IgD-negative memory B cell (primary cell): ENCODE results near the gene WDR44. TPM values are rescaled to one million over a fixed set of nuclear protein-coding genes. Genes with fewer than 3 reads are reported as not detected.
"Not testable (repeated sequence)": the region's sequence is repeated elsewhere in the genome, so short reads cannot be mapped to it uniquely, and the experiment has no call there.

Source experiments
- H3K27ac Mint-ChIP-seq, 3 donors: one replicate each; pipeline ENCODE4 v1.8.0; 2020 to 2022; ENCODE audit warnings: mild to moderate bottlenecking in 3 of 3, mixed read lengths in 3 of 3, moderate library complexity in 1 of 3
- H3K27me3 Mint-ChIP-seq: one replicate; pipeline ENCODE4 v1.8.0; 2021; ENCODE audit warnings: mixed read lengths
- H3K36me3 Mint-ChIP-seq: one replicate; pipeline ENCODE4 v1.8.0; 2020; ENCODE audit warnings: mild to moderate bottlenecking, mixed read lengths
- H3K4me1 Mint-ChIP-seq, 3 donors: one replicate each; pipeline ENCODE4 v1.8.0; 2020 to 2022; ENCODE audit warnings: mixed read lengths in 3 of 3, mild to moderate bottlenecking in 1 of 3
- H3K4me3 Mint-ChIP-seq, 4 donors: one replicate each; pipeline ENCODE4 v1.8.0; 2020 to 2022; ENCODE audit warnings: mild to moderate bottlenecking in 4 of 4, mixed read lengths in 4 of 4, moderate library complexity in 3 of 4
- H3K9me3 Mint-ChIP-seq, 3 donors: one replicate each; pipeline ENCODE4 v1.8.0; 2020 to 2021; ENCODE audit warnings: mixed read lengths in 3 of 3, mild to moderate bottlenecking in 1 of 3
- polyA plus RNA-seq: library from polyadenylated mRNA; unstranded; fragments of 300-500 nt; fragmentation: Illumina TruSeq; gene quantifications from one replicate; pipeline ENCODE4 v1.2.3, GENCODE V29; 2021

Gene WDR44, protein sequence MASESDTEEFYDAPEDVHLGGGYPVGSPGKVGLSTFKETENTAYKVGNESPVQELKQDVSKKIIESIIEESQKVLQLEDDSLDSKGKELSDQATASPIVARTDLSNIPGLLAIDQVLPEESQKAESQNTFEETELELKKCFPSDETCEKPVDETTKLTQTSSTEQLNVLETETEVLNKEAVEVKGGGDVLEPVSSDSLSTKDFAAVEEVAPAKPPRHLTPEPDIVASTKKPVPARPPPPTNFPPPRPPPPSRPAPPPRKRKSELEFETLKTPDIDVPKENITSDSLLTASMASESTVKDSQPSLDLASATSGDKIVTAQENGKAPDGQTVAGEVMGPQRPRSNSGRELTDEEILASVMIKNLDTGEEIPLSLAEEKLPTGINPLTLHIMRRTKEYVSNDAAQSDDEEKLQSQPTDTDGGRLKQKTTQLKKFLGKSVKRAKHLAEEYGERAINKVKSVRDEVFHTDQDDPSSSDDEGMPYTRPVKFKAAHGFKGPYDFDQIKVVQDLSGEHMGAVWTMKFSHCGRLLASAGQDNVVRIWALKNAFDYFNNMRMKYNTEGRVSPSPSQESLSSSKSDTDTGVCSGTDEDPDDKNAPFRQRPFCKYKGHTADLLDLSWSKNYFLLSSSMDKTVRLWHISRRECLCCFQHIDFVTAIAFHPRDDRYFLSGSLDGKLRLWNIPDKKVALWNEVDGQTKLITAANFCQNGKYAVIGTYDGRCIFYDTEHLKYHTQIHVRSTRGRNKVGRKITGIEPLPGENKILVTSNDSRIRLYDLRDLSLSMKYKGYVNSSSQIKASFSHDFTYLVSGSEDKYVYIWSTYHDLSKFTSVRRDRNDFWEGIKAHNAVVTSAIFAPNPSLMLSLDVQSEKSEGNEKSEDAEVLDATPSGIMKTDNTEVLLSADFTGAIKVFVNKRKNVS
- 4.6 TPM for polyA plus RNA-seq

GRCh38 chrX:118345464-118346257 is at the start of gene WDR44:
Gene WDR44, plus strand, starts transcription at chrX:118346106. Its CDS starts 398 bp downstream, at chrX:118346504.
- no peaks in the 10 kb centered on the region for H3K27me3 Mint-ChIP-seq
- H3K4me1 Mint-ChIP-seq, result peaks cover 15 to 31% (median 17%) of the 10 kb centered on the region in 3 donors

GRCh38 chrX:118305827-118306226 is 40.1 kb upstream of the WDR44 start:
- H3K36me3 Mint-ChIP-seq, H3K4me3 Mint-ChIP-seq, H3K4me1 Mint-ChIP-seq, H3K27ac Mint-ChIP-seq, H3K27me3 Mint-ChIP-seq: not testable (repeated sequence)
- H3K9me3 Mint-ChIP-seq, result peaks cover 12 to 15% (median 15%) of the 10 kb centered on the region in 3 donors

More at GRCh38 chrX:118345464-118346257, at the start of gene WDR44:
- Mint-ChIP-seq H3K27ac (peak within 1 kb of the TSS; percentile 98), H3K4me3 (peak within 1 kb of the TSS; percentile 97 to 100 (median 100)), H3K9me3 (peaks cover 0 to 7% (median 0%) of the 10 kb centered on the region in 3 donors), H3K36me3 (no peaks in the 10 kb centered on the region)

DNA sequence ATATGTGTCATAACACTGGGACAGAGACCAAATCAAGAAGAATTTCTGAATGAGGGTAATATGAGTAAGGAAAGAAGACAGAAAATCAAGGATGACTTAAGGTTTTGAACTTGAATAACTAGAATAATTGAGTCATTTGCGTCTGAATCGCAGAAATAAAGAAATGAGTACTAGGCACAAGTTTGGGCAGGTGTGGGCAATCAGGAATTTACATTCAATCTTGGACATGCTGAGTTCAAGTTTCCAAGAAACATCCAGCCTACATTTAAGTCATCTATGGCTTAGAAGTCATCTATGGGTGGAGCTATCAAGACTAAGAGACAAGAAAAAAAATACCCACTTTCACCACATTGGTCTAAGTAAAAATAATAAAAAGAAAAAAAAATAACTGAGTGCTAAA is 30.4 kb upstream of the WDR44 start:
- Mint-ChIP-seq H3K36me3 (no peaks in the 10 kb centered on the region), H3K4me3 (no peak overlapping the region), H3K9me3 (peaks cover 0 to 2% (median 1%) of the 10 kb centered on the region in 3 donors), H3K27ac (no peak overlapping the region), H3K4me1 (no peaks in the 10 kb centered on the region), H3K27me3 (no peaks in the 10 kb centered on the region)

GRCh38 chrX:118324588-118324987 is 21.3 kb upstream of the WDR44 start:
- Mint-ChIP-seq H3K27me3 (peaks cover 4% of the 10 kb centered on the region), H3K4me1 (peaks cover 0 to 2% (median 0%) of the 10 kb centered on the region in 3 donors), H3K9me3 (peaks cover 0 to 4% (median 0%) of the 10 kb centered on the region in 3 donors), H3K4me3 (no peak overlapping the region), H3K27ac (no peak overlapping the region), H3K36me3 (no peaks in the 10 kb centered on the region)

DNA sequence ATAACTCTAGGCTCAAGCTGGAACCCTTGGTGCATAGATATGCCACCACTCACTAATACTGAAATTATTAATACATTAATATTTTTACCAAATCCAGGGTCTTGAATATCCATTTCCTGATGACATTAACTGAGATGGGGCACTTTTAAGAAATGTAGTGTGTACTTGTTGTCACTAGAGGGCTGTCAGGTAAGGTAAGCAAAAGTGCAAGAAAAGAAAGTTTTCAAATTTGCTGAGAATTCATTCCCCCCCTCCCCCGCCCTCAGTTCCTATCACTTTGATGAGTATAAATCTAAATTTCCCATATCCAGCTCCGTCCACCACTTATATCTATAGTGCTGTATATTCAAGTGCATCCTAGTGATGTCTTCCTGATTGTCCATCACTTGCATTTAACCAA is 20.5 kb upstream of the WDR44 start:
- H3K27ac Mint-ChIP-seq, result no peak overlapping the region
- H3K4me1 Mint-ChIP-seq, result peaks cover 0 to 2% (median 0%) of the 10 kb centered on the region in 3 donors
- H3K27me3 Mint-ChIP-seq, result peaks cover 4% of the 10 kb centered on the region
- H3K4me3 Mint-ChIP-seq, result no peak overlapping the region
- H3K36me3 Mint-ChIP-seq, result no peaks in the 10 kb centered on the region
- H3K9me3 Mint-ChIP-seq, result peaks cover 0 to 4% (median 0%) of the 10 kb centered on the region in 3 donors

- Mint-ChIP-seq H3K27me3 (no peaks in the 10 kb centered on the region), H3K9me3 (peaks cover 0 to 3% (median 0%) of the 10 kb centered on the region in 3 donors), H3K27ac (no peak overlapping the region), H3K4me3 (no peak overlapping the region), H3K4me1 (peaks cover 0 to 2% (median 0%) of the 10 kb centered on the region in 3 donors), H3K36me3 (no peaks in the 10 kb centered on the region)
These were observed 16.7 kb upstream of the WDR44 start for GRCh38 chrX:118329175-118329574.

DNA sequence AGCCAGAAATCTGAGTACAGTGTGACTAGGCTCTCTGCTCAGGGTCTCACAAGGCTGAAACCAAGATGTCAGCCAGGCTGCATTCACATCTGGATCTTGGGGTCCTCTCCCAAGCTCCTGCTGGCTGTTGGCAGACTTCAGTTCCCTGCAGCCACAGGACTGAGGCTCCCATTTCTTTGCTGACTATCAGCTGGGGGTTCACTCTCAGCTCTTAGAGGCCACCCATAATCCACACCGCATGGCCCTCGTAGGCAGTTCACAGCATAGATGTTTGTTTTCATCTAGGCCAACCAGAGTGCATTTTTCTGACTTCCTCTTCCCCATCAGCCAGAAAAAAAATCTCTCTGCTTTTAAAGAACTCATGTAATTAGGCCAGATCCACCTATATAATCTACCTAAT is 8.2 kb upstream of the WDR44 start:
- H3K36me3 Mint-ChIP-seq, result no peaks in the 10 kb centered on the region
- H3K9me3 Mint-ChIP-seq, result peaks cover 0 to 7% (median 0%) of the 10 kb centered on the region in 3 donors
- H3K4me1 Mint-ChIP-seq, result peaks cover 0 to 1% (median 0%) of the 10 kb centered on the region in 3 donors
- H3K4me3 Mint-ChIP-seq, result no peak overlapping the region
- no peaks in the 10 kb centered on the region for H3K27me3 Mint-ChIP-seq
- no peak overlapping the region for H3K27ac Mint-ChIP-seq

DNA sequence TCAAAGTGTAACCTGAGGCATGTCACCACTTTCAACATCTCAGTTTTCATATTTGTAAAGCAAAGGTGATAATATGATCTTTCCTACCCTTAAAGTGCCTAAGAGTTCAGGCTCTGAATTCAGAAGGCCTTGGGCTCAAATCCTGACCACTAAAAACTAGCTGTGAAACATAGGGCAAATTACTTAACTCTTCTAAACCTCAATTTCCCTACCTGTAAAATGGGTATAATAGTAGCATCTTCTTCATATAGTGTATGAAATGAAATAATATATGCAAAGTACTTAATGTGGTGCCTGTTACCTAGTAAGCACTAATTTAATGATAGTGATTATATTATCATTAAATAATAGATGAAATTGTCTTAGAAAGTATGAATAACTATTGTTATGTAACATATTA is 7.0 kb upstream of the WDR44 start:
- no peaks in the 10 kb centered on the region for H3K36me3 Mint-ChIP-seq
- H3K4me3 Mint-ChIP-seq, result no peak overlapping the region
- no peaks in the 10 kb centered on the region for H3K27me3 Mint-ChIP-seq
- no peak overlapping the region for H3K27ac Mint-ChIP-seq
- H3K4me1 Mint-ChIP-seq, result peaks cover 0 to 1% (median 0%) of the 10 kb centered on the region in 3 donors
- H3K9me3 Mint-ChIP-seq, result peaks cover 0 to 7% (median 0%) of the 10 kb centered on the region in 3 donors

- Mint-ChIP-seq H3K4me3 (peak overlapping the region; percentile 97 to 100 (median 100)), H3K9me3 (peaks cover 0 to 7% (median 0%) of the 10 kb centered on the region in 3 donors), H3K4me1 (peaks cover 9 to 25% (median 17%) of the 10 kb centered on the region in 3 donors), H3K36me3 (no peaks in the 10 kb centered on the region), H3K27ac (peak overlapping the region; percentile 98), H3K27me3 (no peaks in the 10 kb centered on the region)
These were observed 852 bp upstream of the WDR44 start for GRCh38 chrX:118345045-118345463.

- no peaks in the 10 kb centered on the region for H3K36me3 Mint-ChIP-seq
- no peaks in the 10 kb centered on the region for H3K27me3 Mint-ChIP-seq
- H3K4me1 Mint-ChIP-seq, result peaks cover 17 to 34% (median 19%) of the 10 kb centered on the region in 3 donors
These were observed 570 bp downstream of the WDR44 start for GRCh38 chrX:118346258-118347094.

DNA sequence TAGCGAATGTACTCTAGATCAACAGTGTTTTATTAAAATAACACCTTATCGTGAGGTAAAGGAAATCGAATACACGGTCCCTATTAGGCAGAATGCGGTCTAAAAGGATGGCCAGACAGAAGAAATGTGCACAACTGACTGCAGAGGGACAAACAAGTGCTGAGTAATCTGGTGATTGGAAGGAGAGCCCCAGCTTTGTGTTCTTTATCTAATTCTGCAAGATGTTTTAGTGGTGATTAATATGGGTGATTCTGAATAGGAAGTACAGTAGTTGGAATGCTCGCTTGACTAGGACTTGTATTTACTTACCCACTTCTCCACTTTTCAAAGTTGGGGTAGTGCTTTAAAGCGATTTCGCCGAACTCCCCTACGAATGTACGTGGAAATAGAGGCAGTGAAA is 1.2 kb downstream of the WDR44 start:
- peak overlapping the region; percentile 98 for H3K27ac Mint-ChIP-seq

More at GRCh38 chrX:118346258-118347094, 570 bp downstream of the WDR44 start:
- H3K27ac Mint-ChIP-seq, result peak overlapping the region; percentile 98
- H3K9me3 Mint-ChIP-seq, result peaks cover 0 to 1% (median 0%) of the 10 kb centered on the region in 3 donors
- peak overlapping the region; percentile 97 to 100 (median 100) for H3K4me3 Mint-ChIP-seq

DNA sequence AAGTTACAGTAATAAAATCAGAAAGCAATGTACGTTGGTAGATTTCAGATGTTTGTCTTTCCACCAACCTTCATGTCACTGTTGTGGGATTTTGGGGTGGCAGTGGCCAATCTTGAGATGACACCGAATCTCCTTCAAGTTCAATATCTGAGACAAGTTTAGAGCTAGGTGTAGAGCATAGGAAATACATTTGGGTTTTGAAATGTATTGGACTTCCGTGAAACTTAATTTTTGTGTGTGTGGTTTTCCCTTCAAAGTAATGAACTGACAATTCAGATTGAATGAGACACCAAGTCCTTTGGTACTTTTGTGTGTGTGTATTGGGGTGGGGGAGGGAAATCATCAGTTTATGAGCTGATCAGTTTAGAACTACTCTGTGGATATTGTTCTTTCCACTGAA is 1.8 kb downstream of the WDR44 start:
- Mint-ChIP-seq H3K9me3 (no peaks in the 10 kb centered on the region), H3K36me3 (no peaks in the 10 kb centered on the region)

More for the DNA sequence above, 1.2 kb downstream of the WDR44 start:
- H3K4me1 Mint-ChIP-seq, result peaks cover 17 to 34% (median 19%) of the 10 kb centered on the region in 3 donors
- H3K27me3 Mint-ChIP-seq, result no peaks in the 10 kb centered on the region
- no peaks in the 10 kb centered on the region for H3K36me3 Mint-ChIP-seq
- no peaks in the 10 kb centered on the region for H3K9me3 Mint-ChIP-seq
- peak overlapping the region; percentile 97 to 100 (median 100) for H3K4me3 Mint-ChIP-seq

GRCh38 chrX:118348186-118348810 is 2.4 kb downstream of the WDR44 start:
- Mint-ChIP-seq H3K9me3 (no peaks in the 10 kb centered on the region), H3K4me3 (peak overlapping the region in 3 of 4 donors; percentile 61 to 100 (median 99)), H3K27me3 (no peaks in the 10 kb centered on the region), H3K36me3 (no peaks in the 10 kb centered on the region), H3K4me1 (peaks cover 21 to 40% (median 26%) of the 10 kb centered on the region in 3 donors), H3K27ac (no peak overlapping the region)

More for the DNA sequence above, 1.8 kb downstream of the WDR44 start:
- Mint-ChIP-seq H3K27me3 (no peaks in the 10 kb centered on the region), H3K4me1 (peaks cover 19 to 34% (median 21%) of the 10 kb centered on the region in 3 donors), H3K4me3 (peak overlapping the region; percentile 97 to 100 (median 100)), H3K27ac (peak overlapping the region in 2 of 3 donors; percentile 98)
